NCI-H1694 treated with DMSO at 0.1 percent for 48 hours (cell line): ENCODE results near the gene CD79A.

Experiments
- DNase-seq: peaks from one replicate; lab custom pipeline; 2025; lab: John Stamatoyannopoulos, UW

The CD79A gene

DNA sequence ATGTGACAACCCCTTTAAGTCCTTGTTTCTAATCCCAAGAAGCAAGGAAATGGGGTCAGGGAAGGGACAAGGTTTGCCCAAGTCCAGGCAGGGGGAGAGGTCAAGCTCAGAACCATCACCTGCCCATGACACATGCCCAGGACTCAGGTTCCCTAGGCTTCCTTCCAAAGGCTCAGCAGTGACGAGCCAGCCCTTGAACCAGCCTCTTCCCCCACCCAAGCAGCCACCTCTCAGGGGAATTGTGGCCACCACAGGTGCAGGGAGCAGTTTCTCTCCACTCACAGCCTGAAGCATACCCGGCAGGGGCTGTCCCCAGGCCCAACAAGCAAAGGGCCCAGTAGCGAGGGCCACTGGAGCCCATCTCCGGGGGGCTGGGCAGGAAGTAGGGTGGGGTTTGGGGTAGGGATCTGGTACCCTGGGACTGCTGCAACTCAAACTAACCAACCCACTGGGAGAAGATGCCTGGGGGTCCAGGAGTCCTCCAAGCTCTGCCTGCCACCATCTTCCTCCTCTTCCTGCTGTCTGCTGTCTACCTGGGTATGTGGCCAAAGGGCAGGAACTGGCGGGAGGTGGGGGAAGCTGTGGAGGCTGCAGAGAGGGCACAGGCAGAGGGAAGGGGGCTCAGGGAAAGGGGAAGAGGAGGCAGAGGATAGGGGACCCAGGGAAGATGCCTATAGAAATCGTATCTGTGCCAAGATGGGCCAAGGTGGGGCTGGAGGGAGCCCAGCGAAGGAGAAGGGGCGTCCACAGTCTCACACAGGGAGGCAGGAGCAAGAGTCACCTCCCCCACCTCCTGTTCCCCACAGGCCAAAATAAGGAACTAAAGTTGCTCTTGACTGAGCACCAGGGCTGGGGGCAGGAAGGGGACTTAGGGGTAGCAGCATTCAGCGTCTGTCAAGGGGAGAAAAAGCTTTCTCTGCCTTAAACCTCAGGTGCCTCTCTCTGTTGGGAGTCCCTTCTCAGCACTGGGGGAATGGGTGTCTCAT, at the start of gene CD79A:
Gene CD79A (plus strand): TSS at position 433 of the 986 bp plus-strand sequence. CDS start 26 bp downstream, at position 459.
- no peak for DNase-seq

DNA sequence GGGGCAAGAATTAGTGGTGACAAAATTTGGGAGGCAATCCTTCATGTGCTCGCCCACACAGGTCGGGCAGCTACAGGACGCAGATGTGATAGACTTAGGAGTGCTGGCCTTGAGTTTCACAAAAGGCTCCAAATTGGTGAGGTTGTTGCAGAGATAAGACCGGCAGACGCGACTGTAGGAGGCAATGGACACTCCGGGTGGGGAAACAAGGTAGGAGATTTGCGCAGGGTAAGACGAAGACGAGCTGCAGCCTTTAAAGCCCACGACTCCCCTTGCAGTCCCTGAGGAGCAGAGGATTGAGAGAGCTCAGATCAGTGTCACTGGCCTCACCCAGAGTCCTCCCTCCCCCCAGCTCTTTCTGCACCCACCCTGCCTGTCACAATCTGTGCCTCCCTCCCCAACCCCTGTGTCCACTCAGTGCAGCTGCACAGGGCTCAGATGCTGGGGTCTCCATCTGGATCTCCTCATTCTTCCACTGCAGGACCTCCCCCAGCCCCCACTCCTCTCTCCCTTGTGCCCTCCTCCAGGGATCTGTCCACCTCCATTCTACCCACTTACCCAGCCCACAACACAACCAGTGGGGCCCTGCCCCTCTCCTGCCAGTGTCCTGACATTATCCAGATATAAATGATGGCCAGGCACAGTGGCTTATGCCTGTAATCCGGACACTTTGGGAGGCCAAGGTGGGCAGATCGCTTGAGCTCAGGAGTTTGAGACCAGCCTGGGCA, 38.9 kb upstream of the CD79A start:
- DNase-seq, result no peak

DNA sequence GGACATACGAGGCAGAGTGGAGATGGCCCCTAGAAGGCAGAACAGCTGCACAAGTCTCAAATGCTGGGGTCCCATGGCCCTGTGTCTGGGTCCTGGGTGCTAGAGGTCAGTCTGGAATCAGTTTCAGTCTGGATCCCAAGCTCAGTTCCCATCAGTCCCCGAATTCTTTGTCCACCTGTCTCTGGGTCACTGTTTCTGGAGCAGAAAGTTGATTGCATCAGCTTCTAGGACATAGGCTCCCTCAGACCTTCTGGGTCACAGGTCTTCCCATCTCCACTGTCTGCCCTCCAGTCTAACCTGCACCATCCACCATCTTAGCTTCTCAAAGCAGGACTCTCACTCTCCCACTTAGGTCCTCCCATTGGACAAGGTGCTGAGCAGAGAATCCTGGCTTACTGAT, 37.9 kb upstream of the CD79A start:
- no peak for DNase-seq

DNA sequence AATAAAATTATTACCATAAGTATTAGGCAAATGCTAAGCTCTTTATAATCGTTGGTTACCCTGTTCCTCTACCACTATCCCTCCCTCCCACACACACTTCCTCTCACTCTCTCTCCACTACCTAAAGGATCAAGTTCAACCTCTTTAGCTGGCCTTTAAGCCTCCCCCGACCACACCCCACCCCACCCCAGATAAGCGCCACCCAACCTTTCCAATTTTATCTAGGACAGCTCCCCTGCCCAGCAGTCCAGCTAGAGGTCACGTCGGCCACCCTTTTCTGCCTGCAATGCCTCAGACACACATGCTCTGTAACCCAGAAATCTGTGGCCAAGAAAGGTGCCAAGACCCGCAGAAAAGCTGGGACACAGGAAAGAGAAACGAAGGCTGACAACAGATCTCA, 33.7 kb upstream of the CD79A start:
- no peak for DNase-seq

DNA sequence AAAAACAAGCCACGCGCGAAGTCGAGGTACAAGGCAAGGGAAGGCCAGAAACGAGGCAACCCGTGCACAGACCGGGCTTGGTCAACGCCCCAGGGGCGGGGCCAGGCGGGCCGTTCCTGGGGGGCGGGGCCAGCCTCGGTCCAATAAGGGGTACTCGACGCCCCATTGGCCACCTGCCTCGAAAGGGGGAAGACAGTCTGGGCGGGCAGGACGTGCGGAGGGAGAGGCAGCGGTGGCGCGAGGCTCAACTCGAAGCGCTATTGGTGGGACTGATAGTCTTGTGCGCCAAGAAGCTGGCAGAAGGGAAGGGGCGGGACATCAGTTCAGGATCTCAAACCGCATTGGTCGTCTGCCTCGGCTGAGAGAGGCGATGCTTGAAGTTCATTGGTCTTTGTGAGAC, 32.5 kb upstream of the CD79A start, which contains the start of gene LYPD4:
Gene LYPD4 (minus strand): TSS at position 83 of the 400 bp plus-strand sequence. CDS start 5,398 bp downstream, outside the sequence.
- no peak for DNase-seq

DNA sequence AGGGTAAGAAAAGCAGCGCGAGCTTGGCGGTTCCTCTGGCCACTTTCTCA, 32.3 kb upstream of the CD79A start, which contains the start of gene DMRTC2:
Gene DMRTC2 (plus strand): TSS at position 42 of the 50 bp plus-strand sequence. CDS start 2,387 bp downstream, outside the sequence.
- DNase-seq, result no peak

DNA sequence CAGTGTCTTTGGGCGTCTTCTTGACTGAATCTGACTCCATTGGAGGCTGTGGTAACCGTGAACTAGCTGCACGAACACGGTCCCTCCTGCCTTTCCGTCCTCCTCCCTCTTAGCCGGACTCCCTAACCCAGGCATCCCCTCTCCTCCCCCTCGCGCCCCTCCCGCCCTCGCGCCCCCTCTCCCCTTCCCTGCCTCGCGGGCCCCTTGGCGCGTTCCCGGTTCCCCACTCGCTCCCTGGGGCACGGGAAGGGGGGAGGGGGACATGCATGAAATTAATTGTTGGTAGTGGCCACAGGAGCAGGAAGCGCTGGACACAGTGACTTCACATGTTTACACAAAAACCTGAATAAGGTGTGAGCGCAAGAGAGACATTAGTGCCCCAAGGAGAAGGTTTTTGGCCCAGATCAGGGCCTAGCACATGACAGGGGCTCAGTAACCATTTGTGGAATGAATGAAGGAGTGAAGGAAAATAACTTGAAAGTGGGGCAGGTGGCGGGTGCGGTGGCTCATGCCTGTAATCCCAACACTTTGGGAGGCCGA, 32.0 kb upstream of the CD79A start:
- DNase-seq, result no peak

DNA sequence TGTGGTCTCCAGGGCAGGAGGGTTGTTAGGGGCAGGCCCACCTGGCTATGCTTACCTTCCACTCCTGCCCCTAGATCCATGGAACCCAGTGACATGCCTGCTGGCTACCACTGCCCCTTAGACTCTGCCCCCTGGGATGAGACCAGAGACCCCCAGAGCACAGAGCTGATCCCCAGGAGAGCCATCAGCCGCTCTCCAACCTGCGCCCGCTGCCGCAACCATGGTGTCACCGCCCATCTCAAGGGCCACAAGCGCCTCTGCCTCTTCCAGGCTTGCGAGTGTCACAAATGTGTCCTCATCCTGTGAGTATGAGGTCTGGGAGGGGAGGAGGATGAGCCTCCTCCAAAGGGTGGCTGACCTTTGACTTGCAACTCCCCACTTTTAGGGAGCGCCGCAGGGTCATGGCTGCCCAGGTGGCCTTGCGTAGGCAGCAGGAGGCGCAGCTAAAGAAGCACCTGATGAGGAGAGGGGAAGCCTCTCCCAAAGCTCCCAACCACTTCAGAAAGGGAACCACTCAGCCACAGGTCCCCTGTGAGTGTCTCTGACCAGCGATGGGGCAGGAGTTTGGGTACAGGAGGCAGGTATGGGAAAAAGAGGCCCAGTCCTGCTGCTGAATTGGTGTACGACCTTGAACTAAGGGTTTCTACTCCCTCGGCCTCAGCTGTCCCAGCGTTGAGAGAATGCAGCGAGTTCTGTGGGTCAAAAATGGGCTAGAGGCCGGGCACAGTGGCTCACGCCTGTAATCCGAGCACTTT, 29.6 kb upstream of the CD79A start:
- no peak for DNase-seq

DNA sequence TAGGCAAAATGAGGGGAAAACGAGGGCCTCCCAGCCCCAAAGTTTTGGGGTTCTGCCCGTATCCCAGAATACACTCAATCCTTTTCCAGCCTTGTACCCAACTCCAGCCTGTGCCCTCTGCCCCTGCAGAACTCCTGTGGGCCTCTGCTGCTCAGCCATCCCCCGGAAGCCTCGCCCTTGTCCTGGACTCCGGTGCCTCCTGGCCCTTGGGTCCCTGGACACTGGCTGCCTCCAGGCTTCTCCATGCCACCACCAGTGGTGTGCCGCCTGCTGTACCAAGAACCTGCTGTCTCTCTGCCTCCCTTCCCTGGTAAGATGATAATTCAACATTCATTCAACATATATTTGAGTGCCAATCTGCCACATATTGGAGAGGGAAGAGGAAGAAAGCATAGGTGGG, 28.4 kb upstream of the CD79A start:
- no peak for DNase-seq

DNA sequence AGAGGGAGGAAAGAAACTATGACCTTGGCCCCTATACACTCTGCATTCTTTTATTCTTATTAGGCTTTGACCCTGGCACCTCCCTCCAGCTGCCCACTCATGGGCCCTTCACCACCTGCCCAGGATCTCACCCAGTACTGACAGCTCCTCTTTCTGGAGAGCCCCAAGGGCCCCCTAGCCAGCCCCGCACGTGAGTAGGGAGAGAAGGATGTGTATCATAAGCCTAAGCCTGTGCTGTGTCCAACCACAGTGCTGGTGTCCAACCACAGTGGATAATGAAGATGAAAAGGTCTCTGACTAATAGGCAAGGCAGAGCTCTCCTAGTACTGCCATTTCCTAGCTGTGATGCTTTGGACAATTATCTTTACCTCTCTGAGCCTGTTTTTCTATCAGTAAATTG, 28.0 kb upstream of the CD79A start:
- DNase-seq, result no peak

DNA sequence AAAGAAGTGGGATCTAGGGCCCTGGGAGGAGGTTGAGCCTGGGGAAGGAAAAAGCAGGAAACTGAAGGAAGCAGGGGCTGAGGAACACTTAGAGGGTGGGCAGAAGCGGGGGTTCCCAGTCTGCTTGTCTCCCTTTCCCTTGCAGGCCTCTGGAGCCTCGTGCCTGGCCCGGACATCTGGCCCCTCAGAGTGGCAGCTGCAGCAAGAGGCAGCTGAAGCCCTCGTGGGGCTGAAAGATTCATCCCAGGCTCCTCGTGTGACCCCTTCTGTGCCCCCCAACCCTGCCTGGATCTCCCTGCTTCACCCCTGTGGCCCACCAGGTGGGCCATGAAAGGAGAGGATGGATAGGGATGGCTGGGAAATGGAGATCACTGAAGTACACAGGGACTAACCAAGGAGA, 26.7 kb upstream of the CD79A start:
- no peak for DNase-seq

DNA sequence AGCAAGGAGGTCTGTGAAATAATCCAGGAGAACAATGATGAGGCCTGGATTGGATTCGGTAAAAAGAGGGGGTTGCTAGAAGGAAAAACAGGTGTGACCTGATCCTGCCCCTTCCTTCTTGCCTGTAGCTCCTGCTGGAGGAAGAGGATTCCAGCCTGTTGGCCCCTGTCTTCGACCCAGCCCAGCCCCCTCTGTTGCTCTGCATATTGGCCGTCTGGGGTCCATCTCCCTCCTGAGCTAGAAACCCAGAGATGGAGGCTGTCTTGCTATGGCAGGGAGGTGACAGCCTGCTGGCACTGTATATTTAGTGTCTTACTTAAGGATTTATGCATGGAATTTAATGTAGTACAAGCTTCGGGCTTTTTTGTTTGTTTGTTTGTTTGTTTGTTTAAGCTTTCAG, 25.6 kb upstream of the CD79A start:
- no peak for DNase-seq

DNA sequence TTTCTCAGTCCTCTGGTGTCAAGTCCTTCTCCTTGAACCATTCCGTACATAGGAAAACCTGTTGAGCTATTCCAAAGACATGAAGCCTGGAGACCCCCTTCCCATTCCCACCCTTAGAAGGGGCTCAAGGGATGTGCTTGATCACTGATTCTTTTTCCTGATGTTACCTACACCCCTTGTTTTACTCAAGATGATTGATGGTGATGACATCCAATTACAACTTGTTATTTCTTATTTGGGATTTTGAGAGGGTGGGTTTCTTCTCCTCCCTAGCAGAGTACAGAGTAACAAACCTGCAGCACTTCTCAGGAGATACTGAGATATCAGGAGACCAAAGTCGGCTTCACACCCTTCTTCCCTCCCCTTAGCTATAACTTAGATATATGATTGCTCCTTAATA, 23.7 kb upstream of the CD79A start:
- DNase-seq, result no peak

DNA sequence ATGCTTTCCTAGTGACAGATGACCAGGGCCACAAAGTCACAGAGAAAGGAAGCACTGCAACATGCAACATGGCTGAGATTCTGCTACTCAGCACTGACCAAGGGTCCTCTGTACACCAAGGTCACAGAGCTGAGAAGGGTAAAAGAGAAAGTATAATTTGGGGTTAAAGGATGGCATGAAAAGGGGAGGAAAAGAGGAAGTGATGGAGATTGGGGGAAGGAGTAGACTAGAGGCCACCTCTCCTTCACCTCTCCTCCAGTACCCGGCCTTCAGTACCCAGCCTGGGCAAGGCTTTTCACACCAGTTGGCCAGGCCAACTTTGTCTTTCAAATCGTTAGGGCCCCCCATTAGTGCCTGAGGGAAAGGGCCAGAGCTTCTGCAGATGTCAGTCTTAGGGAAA, 23.3 kb upstream of the CD79A start:
- DNase-seq, result no peak

DNA sequence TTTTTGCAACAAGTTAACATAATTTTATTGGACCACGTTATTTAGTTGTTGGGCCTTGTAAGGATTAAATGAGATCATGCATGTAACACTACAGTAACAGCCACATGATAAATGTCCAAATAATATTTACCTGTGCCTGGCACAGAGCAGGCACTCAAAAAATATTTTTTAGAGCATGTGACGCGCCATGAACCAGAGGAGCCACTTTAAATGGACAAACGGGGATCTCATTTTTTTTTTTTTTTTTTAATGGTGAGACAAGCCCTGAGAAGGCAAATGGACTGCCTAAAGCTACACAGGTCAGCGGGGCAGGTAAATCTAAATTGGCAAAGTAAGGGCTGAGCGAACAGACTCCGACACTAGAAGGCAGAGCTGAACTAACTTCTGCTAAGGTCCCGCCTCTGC, 17.9 kb upstream of the CD79A start:
- no peak for DNase-seq

DNA sequence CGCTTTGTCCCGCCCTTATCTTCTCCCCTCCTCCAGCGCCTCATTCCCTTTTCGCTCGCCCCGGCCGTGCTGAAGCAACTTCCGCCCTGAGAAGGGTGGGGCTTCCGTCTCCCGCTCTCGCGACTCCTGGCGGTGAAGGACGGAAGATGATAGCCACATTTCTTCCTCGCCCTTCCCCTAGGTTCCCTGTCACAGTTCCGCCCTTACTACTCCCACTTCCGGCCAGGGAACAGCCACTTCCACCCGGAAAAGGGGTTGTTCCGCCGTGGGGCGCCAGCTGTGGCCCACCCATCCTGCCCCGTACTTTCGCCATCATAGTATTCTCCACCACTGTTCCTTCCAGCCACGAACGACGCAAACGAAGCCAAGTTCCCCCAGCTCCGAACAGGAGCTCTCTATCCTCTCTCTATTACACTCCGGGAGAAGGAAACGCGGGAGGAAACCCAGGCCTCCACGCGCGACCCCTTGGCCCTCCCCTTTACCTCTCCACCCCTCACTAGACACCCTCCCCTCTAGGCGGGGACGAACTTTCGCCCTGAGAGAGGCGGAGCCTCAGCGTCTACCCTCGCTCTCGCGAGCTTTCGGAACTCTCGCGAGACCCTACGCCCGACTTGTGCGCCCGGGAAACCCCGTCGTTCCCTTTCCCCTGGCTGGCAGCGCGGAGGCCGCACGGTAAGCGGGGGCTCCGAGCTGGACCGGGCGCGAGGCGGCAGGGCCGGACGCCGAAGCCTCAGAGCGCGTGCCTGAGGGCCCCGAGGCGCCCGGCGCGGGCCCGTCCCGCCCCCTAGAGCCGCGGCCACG, 17.3 kb upstream of the CD79A start, which contains the start of gene RPS19:
Gene RPS19 (plus strand): TSS at position 638 of the 801 bp plus-strand sequence. CDS start 520 bp downstream, outside the sequence.
- peak; percentile 98 for DNase-seq

DNA sequence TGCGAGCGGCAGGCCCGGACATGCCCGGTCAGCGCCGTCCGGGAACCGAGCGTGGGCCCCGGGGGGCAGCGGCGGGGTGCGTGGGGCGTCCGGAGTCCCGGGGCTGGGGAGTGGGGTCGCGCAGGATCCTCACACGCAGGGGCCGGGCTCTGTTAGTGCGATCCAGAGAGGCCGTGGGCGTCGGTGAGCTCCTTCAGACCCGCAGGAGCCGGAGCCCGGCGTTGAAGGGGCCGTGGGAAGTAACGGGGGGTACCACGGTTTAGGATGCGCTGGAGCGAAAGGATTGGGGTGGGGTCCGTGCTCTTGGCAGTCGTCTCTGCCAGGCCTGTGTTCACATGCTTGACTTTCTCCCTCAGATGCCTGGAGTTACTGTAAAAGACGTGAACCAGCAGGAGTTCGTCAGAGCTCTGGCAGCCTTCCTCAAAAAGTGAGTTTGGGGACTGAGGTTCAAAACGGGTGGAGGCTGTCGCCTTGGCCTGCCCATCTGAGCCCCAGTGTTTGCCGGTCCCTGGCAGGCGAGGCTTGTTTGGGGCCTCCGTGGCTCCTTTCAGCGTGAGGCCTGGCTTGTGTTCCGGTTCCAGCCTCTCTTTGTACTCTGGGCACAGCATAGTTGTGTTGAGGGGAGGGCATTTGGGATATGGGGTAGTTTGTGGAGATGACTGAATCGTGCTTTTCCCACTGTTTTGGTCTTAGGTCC, 16.5 kb upstream of the CD79A start:
- no peak for DNase-seq

DNA sequence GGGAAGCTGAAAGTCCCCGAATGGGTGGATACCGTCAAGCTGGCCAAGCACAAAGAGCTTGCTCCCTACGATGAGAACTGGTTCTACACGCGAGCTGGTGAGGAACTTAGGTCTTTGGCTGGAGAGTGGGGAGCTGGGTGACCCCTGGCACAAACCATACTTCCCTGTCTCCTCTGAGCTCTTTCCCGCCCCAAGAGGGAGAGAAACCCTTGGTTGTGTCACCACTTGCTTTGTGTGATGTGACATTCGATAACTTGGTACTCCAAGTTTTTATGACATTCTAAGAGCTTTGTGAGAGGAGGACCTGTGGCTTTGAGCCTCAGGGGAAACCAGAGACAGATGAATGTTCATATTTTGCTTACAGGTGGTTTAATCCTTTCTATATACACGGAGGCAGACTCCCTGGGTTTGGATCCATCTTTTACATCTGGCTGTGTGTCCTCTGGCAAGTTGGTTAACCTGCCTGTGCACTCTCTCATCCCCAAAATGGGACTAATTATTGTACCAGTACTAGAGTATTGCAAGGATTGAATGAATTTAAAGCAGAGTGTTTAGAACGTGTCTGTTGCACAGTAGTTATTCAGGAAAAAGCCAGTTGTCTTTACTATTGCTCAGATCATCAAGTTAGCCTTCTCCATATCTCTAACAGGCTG, 15.8 kb upstream of the CD79A start:
- no peak for DNase-seq

DNA sequence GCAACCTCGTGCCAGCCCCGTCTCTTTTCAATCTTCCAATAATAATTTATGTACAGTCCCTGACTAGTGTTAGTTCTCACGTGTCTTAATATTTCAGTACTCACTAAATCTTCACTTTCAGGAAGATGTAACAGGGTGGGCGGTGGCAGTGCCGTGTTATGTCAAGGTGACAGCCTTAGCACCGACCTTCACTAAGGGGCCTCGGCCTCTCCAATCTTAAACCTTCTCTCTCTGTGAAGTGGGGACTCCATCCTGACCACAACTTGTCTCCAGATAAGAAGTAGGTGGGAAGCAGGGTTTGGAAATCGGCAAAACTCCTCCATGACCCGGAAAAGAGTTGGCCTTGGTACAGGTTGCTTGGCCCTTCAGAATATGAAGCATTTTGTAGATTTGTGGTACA, 15.2 kb upstream of the CD79A start:
- DNase-seq, result no peak

DNA sequence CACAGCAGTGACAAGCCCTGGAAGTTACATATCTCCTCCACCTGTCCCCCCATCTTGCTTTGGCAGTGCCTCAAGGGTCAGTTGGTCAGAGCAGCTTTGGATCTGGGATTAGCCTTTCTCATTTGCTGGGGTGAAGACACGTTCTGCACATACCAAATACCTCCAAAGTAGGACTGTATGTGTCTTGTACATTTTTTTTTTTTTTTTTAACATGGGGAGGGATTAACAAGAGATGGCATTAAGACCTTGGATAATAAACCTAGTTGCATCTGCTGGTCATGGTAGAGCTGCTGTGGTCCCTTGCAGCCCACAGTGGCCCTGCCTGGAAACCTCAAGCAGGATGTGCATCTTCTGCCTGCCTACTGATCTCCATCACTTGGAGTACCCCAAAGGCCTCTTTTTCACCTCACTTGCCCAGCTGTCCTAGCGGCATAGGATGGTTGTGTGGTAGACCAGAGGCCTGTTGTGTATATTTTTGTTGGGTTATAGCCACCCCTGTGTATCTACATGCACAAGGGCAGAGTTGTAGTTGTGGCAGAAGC, 14.6 kb upstream of the CD79A start:
- DNase-seq, result no peak
